Astrocyte (in vitro differentiated cells and primary cell): Measurements from ENCODE around the gene ABCD4. TPM values are rescaled to one million over a fixed set of nuclear protein-coding genes. Genes with fewer than 3 reads are reported as not detected.
A peak's percentile ranks its signal among the peaks of the same experiment; 100 is the strongest.

Experiments used
- DNase-seq: peaks from one replicate; pipeline ENCODE4 v3.0.0-alpha.2; 2010; ENCODE audit warnings: low read depth
- FAIRE-seq: peaks from 2 replicates; lab custom pipeline; 2011; peaks lifted over from hg19 to GRCh38; lab: Jason Lieb, UNC
- H2AFZ ChIP-seq: 2 replicates; pipeline ENCODE4 v1.6.0; 2012; ENCODE audit warnings: low read depth, low read length, inconsistent platforms
- H3K27ac ChIP-seq: 2 replicates; pipeline ENCODE4 v1.5.1; 2011; ENCODE audit warnings: low read depth, low read length, inconsistent platforms
- H3K27me3 ChIP-seq: 2 replicates; pipeline ENCODE4 v1.6.0; 2011; ENCODE audit warnings: low read length, inconsistent platforms; ENCODE audit not compliant: insufficient read depth
- H3K36me3 ChIP-seq: 2 replicates; pipeline ENCODE4 v1.5.1; 2011; ENCODE audit warnings: low read length, inconsistent platforms; ENCODE audit not compliant: insufficient read depth
- H3K4me1 ChIP-seq: 2 replicates; pipeline ENCODE4 v1.5.1; 2011; ENCODE audit warnings: low read length, inconsistent platforms; ENCODE audit not compliant: insufficient read depth
- H3K4me2 ChIP-seq: 2 replicates; pipeline ENCODE4 v1.6.0; 2012; ENCODE audit warnings: low read length, inconsistent platforms
- H3K4me3 ChIP-seq: 2 replicates; pipeline ENCODE4 v1.5.1; 2011; ENCODE audit warnings: low read depth, mild to moderate bottlenecking, low read length, inconsistent platforms; ENCODE audit not compliant: insufficient read depth
- H3K79me2 ChIP-seq: 2 replicates; pipeline ENCODE4 v1.6.0; 2012; ENCODE audit warnings: mild to moderate bottlenecking, low read length, inconsistent platforms; ENCODE audit not compliant: insufficient read depth
- H3K9ac ChIP-seq: 2 replicates; pipeline ENCODE4 v1.6.0; 2012; ENCODE audit warnings: mild to moderate bottlenecking, low read length, inconsistent platforms
- H3K9me3 ChIP-seq: 2 replicates; pipeline ENCODE4 v1.5.1; 2012; ENCODE audit warnings: low read depth, mild to moderate bottlenecking, low read length, inconsistent platforms; ENCODE audit not compliant: insufficient read depth
- H4K20me1 ChIP-seq: 2 replicates; pipeline ENCODE4 v1.6.0; 2012; ENCODE audit warnings: low read length, inconsistent platforms; ENCODE audit not compliant: insufficient read depth
- H3K27ac Mint-ChIP-seq: one replicate; pipeline ENCODE4 v1.8.0; 2021; ENCODE audit warnings: mild to moderate bottlenecking, mixed read lengths; ENCODE audit not compliant: unreplicated experiment
- H3K27me3 Mint-ChIP-seq: one replicate; pipeline ENCODE4 v1.8.0; 2021; ENCODE audit warnings: low read depth, mixed read lengths; ENCODE audit not compliant: unreplicated experiment
- H3K36me3 Mint-ChIP-seq: one replicate; pipeline ENCODE4 v1.8.0; 2021; ENCODE audit warnings: low read depth, mixed read lengths; ENCODE audit not compliant: unreplicated experiment
- H3K4me1 Mint-ChIP-seq: one replicate; pipeline ENCODE4 v1.8.0; 2021; ENCODE audit warnings: low read depth, mixed read lengths; ENCODE audit not compliant: unreplicated experiment
- H3K4me3 Mint-ChIP-seq: one replicate; pipeline ENCODE4 v1.8.0; 2021; ENCODE audit warnings: mild to moderate bottlenecking, moderate library complexity, mixed read lengths; ENCODE audit not compliant: unreplicated experiment
- H3K9me3 Mint-ChIP-seq: one replicate; pipeline ENCODE4 v1.8.0; 2021; ENCODE audit warnings: mild to moderate bottlenecking, mixed read lengths; ENCODE audit not compliant: unreplicated experiment
- EZH2 ChIP-seq: IDR thresholded peaks from 2 replicates; pipeline ENCODE4 v1.6.1; 2012; ENCODE audit warnings: mild to moderate bottlenecking, low read length, inconsistent platforms; ENCODE audit not compliant: insufficient read depth
- total RNA-seq: library from RNA; stranded (reverse); gene quantifications from 2 replicates; pipeline ENCODE4 v1.2.1, GENCODE V29; 2021
- TF ChIP-seq, protein P1 (sequence below): IDR thresholded peaks from 2 replicates; pipeline ENCODE4 v1.5.1; 2011; ENCODE audit warnings: low read depth, mild to moderate bottlenecking, inconsistent platforms, low read length, moderate library complexity; ENCODE audit not compliant: insufficient read depth

The ABCD4 gene
- total RNA-seq, 1 donor from 2014 or later: 49.2 TPM

DNA sequence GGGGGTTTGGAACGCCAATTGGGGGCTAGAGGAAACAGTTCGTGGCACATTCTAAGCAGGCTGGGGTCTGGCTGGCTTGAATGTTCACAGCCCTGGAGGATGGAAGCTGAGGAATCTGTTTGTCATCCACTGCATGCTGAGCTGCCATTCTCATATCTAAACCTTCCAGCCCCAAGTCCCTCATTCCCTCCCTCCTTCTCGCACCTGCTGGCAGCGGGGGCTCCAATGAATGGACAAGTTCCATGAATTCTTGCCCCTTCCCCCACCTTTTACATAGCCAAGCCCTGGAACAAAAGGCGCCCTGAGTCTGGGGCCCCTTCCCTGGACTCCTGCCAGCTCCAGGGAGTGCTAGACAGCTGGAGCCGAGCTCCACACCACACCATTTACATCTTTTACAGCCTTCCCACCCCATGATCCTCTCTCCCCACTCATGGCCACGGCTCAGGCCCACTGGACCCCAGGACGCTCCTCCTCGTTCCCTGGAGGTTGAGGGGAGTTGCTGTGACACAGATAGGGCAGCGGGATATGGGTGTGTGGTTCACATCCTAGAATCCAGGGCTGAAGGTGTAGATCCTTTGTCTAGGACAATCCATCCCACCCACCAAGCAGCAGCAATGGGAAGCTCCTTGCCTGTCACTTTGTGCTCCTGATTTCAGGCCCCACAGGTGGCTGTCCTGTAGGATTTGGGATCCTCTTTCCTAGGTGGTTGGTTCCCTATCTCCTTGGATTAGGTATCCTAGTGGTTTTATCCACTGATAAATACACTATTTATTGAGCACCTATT is 23.8 kb upstream of the ABCD4 start:
- no peak for FAIRE-seq

DNA sequence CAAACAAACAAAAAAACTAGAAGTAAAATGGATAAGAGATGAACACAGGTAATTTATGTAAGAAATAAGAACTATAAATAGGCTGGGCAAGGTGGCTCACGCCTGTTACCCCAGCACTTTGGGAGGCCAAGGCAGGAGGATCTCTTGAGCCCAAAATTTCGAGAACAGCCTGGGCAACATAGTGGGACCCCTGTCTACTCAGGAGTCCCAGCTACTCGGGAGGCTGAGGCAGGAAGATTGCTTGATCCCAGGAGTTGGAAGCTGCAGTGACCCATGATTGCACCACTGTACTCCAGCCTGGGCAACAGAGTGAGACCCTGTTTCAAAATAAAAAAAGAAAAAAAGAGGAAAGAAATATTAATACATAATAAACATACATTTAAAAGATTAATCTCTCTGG is 22.7 kb upstream of the ABCD4 start:
- H3K9ac ChIP-seq: no peak overlapping the region
- H3K27ac Mint-ChIP-seq: no peak overlapping the region
- no peaks in the 10 kb centered on the region for H3K79me2 ChIP-seq
- H3K4me1 Mint-ChIP-seq: peaks cover 10% of the 10 kb centered on the region
- no peak for FAIRE-seq
- H3K9me3 ChIP-seq: no peaks in the 10 kb centered on the region
- H3K27me3 ChIP-seq: peaks cover 19% of the 10 kb centered on the region
- no peaks in the 10 kb centered on the region for H4K20me1 ChIP-seq
- no peak for DNase-seq
- no peak overlapping the region for H2AFZ ChIP-seq
- H3K4me1 ChIP-seq: no peaks in the 10 kb centered on the region
- no peak overlapping the region for H3K4me2 ChIP-seq
- no peaks in the 10 kb centered on the region for H3K36me3 Mint-ChIP-seq
- no peak for TF ChIP-seq EZH2
- TF ChIP-seq, protein P1, sequence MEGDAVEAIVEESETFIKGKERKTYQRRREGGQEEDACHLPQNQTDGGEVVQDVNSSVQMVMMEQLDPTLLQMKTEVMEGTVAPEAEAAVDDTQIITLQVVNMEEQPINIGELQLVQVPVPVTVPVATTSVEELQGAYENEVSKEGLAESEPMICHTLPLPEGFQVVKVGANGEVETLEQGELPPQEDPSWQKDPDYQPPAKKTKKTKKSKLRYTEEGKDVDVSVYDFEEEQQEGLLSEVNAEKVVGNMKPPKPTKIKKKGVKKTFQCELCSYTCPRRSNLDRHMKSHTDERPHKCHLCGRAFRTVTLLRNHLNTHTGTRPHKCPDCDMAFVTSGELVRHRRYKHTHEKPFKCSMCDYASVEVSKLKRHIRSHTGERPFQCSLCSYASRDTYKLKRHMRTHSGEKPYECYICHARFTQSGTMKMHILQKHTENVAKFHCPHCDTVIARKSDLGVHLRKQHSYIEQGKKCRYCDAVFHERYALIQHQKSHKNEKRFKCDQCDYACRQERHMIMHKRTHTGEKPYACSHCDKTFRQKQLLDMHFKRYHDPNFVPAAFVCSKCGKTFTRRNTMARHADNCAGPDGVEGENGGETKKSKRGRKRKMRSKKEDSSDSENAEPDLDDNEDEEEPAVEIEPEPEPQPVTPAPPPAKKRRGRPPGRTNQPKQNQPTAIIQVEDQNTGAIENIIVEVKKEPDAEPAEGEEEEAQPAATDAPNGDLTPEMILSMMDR: no peak
- H3K4me3 Mint-ChIP-seq: no peak overlapping the region
- no peaks in the 10 kb centered on the region for H3K36me3 ChIP-seq
- no peaks in the 10 kb centered on the region for H3K9me3 Mint-ChIP-seq
- H3K27ac ChIP-seq: no peak overlapping the region
- no peaks in the 10 kb centered on the region for H3K27me3 Mint-ChIP-seq
- no peak overlapping the region for H3K4me3 ChIP-seq

More for the DNA sequence above, 23.8 kb upstream of the ABCD4 start:
- no peak for DNase-seq
- H3K27ac ChIP-seq: no peak overlapping the region
- H3K4me2 ChIP-seq: no peak overlapping the region
- peaks cover 10% of the 10 kb centered on the region for H3K4me1 Mint-ChIP-seq
- no peaks in the 10 kb centered on the region for H3K4me1 ChIP-seq
- no peak for TF ChIP-seq EZH2
- no peaks in the 10 kb centered on the region for H4K20me1 ChIP-seq
- no peaks in the 10 kb centered on the region for H3K9me3 Mint-ChIP-seq
- no peaks in the 10 kb centered on the region for H3K27me3 Mint-ChIP-seq
- H3K9ac ChIP-seq: no peak overlapping the region
- H3K36me3 Mint-ChIP-seq: no peaks in the 10 kb centered on the region
- H3K27me3 ChIP-seq: peaks cover 15% of the 10 kb centered on the region
- H3K27ac Mint-ChIP-seq: no peak overlapping the region
- H3K79me2 ChIP-seq: no peaks in the 10 kb centered on the region
- H3K4me3 Mint-ChIP-seq: no peak overlapping the region
- no peak overlapping the region for H3K4me3 ChIP-seq
- peak overlapping the region; percentile 37 for H2AFZ ChIP-seq
- H3K36me3 ChIP-seq: no peaks in the 10 kb centered on the region
- H3K9me3 ChIP-seq: no peaks in the 10 kb centered on the region

DNA sequence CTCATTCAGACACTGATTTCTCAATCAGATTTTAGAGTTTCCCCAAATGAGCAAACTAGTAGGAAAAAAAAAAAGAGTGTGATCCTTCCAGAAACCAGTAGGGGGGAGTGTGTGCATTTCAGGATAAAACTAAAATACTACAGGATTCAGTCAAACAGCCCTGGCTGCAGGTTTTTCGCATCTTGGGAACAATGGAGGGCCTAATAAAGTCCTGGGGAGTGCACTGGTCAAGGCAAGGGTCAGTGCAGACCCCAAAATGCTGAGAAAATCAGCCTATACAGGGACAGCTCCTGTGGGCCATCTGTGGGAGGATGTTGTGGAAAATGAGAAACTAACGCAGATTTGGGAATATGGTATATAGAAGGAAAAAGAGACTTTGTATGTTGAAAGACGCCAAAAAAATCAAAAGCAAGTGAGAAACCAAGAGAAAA is 22.2 kb upstream of the ABCD4 start:
- H3K9ac ChIP-seq: no peak overlapping the region
- no peaks in the 10 kb centered on the region for H3K36me3 ChIP-seq
- H3K27ac ChIP-seq: no peak overlapping the region
- peaks cover 19% of the 10 kb centered on the region for H3K27me3 ChIP-seq
- DNase-seq (peak; percentile 4), FAIRE-seq (no peak)
- Mint-ChIP-seq H3K27ac (no peak overlapping the region), H3K9me3 (no peaks in the 10 kb centered on the region), H3K4me1 (peaks cover 10% of the 10 kb centered on the region), H3K4me3 (no peak overlapping the region), H3K27me3 (no peaks in the 10 kb centered on the region), H3K36me3 (no peaks in the 10 kb centered on the region)
- H2AFZ ChIP-seq: no peak overlapping the region
- no peak overlapping the region for H3K4me3 ChIP-seq
- no peaks in the 10 kb centered on the region for H3K79me2 ChIP-seq
- H4K20me1 ChIP-seq: no peaks in the 10 kb centered on the region
- no peaks in the 10 kb centered on the region for H3K4me1 ChIP-seq
- H3K9me3 ChIP-seq: no peaks in the 10 kb centered on the region
- no peak overlapping the region for H3K4me2 ChIP-seq
- TF ChIP-seq, protein P1: peak; percentile 84
- no peak for TF ChIP-seq EZH2
